Stimulated activated CD4-positive, alpha-beta T cell treated with anti-CD3 and anti-CD28 coated beads, Interleukin-12 subunit alpha, Interleukin-12 subunit beta, amount 100 ng/mL, for 48 hours (primary cell): ENCODE data around the gene PRKACG.
"Not testable (repeated sequence)": the region's sequence is repeated elsewhere in the genome, so short reads cannot be mapped to it uniquely, and the experiment has no call there.

Source experiments
- DNase-seq, 3 donors: peaks; one replicate each; pipeline ENCODE4 v3.0.0-alpha.2; 2020; ENCODE audit warnings: low read depth in 2 of 3, low spot score in 1 of 3

PRKACG gene

DNA sequence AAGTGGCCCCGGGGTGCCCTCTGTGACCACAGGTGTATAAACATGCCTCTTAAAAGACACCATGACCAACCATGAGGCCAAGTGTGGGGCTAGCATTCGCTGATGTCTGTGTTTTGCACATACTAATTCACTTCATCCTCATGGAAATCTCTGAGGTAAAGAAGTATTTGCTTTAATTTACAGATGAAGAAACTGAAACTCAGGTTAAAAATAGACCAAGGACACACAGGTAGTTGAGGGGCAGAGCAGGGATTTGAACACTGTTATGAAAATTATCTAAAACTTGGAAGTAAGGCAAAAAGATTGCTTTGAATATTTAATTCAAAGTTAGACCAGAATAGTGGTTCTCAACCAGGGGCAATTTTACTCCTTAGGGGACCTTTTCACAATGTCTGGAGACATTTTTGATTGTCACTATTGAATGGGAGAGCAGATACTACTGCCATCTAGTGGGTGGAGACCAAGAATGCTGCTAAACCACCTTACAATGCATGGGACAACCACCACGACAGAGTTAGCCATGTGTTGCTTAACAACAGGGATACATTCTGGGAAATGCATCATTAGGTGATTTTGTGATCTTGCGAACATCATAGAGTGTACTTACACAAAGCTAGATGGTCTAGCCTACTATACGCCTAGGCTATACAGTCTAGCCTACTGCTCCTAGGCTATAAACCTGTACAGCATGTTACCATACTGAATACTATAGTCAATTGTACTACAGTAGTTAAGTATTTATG, 13.6 kb upstream of the PRKACG start:
- peak in 2 of 3 donors; percentile 10 to 46 for DNase-seq

DNA sequence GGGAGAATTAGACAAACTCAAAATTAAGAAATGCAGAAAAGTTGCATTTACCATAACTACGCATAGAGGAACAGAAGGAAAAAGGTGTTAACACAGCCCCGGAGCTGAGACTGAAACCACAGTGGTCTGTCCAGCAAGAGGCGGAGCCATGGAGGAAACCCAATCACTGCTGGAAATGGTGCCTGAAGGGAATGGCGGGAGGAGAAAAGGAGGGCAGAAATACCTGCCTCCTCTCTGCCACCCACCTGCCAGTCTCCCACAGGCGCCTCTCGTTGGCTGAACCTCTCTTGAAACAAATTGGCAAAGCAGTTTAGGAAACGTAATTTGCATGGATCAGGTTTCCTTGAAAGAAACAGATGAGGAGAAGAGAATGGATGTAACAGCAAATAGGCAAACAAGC, 9.7 kb upstream of the PRKACG start:
- no peak for DNase-seq

DNA sequence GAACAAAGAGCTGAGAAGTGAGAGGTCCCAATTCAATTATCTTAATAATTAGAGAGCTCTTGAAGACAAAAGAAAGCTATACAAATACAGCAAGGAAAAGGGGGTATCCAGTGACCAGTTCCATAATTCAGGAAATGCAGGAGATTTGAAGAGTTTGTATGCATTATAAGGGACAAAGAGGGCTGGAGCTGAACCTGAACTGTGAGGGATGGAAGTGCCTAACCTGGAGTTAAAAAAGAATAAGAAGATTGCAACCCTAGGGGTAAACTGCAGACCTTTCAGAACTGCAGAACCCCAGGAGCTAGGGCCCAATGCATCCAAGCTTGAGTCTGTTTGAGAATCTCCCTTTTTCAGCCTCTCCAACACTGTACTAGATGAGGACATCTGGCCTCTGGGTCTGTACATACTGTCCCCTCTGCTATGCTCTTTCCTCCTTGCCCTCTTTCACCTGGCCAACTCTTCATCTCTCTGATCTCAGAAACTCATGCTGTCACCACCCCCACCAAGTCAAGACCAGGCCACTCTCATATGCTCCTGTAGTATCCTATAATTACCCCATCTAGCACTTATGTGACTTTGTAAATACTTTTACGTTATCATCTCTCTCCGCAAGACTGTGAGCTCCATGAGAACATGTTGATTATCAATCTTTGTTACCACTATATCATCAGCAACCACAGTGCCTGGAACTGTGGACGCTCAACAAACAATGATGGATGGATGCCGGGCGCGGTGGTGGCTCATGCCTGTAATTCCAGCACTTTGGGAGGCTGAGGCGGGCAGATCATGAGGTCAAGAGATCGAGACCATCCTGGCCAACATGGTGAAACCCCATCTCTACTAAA, 6.6 kb upstream of the PRKACG start:
- no peak for DNase-seq

DNA sequence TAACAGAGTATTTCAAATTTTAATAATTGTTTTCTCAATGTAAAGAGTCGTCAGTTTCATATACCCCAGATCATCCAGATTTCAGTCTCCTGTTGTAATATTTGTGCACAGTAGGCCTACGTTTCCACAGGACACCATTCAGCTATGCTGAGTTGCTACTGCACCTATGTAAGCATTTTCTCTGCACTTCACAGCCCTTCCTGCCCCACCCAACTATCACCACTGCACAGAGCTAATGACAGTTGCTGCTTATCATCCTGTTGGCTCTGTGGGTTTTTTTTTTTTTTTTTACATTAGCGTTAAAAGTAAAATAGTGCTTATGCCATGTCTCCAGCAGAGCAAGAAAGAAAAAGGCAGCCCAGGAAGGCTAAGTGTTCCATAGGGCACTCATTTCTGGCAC, 5.9 kb upstream of the PRKACG start:
- DNase-seq = no peak

DNA sequence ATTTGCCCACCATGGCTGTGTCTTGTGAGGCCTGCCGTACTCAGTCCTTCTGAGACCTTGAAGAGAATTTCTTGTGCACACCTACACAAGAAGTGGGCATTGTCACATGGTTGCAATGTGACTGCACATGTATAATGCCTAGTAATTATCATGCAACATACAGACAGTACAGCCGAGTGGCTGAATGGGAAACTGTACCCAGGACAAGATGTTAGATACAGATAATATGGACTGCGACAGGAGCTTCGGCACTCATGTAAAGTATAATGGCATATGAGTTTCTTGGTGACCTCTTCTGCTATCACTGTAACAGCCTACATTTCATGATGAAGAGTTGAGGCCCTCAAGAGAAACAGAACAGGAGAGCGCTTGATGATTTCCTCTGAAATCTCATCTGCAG, 4.8 kb upstream of the PRKACG start:
- no peak for DNase-seq

DNA sequence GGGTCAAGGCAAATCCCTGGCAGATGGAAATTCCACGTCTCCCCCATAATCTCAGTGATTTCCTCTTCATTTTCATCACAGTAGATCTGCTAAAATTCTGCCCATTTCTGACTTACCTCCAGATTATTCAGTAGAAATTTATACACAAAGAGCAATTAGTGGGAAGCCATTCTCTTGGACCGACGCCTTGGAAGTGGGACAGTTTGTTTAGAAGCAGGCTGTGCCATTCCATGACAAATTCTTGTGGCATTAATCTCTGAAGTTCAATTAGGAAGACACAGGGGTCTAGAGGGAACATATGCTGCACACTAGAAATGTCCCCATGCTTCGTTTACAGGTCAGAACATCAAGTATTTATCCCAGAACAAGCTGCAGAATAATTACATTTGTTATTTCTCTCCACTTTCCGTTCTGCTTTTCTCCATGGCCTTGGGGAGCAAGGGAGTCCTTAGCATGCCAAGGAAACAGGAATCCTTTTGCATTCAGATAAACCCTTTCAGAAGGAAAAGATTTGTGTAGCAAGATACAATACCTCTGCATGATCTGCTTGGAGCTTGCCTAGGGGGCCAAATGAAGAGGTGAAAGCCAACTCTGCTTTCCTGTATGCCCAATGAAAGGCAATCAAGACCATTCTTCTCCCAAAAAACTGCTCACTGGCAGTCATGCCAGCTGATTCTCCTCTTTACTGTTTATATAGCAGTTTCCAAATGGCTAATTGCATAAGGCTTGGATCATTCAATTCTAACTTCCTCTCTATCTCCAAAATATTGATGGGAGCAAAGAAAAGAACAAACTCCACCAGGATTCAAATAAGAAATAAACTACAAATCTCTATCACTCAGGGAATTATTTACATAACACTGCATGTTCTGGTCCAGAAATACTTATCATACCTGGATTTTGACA, 2.5 kb upstream of the PRKACG start:
- DNase-seq = no peak

DNA sequence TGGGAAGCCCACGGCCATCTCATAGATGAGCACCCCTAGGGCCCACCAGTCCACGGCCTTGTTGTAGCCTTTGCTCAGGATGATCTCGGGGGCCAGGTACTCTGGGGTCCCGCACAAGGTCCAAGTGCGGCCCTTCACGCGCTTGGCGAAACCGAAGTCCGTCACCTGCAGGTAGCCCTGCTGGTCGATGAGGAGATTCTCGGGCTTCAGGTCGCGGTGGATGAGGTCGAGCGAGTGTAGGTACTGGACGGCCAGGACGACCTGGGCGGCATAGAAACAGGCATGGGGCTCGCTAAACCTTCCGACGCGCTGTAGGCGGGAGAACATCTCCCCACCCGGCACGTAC, 558 bp downstream of the PRKACG start:
- DNase-seq = no peak

DNA sequence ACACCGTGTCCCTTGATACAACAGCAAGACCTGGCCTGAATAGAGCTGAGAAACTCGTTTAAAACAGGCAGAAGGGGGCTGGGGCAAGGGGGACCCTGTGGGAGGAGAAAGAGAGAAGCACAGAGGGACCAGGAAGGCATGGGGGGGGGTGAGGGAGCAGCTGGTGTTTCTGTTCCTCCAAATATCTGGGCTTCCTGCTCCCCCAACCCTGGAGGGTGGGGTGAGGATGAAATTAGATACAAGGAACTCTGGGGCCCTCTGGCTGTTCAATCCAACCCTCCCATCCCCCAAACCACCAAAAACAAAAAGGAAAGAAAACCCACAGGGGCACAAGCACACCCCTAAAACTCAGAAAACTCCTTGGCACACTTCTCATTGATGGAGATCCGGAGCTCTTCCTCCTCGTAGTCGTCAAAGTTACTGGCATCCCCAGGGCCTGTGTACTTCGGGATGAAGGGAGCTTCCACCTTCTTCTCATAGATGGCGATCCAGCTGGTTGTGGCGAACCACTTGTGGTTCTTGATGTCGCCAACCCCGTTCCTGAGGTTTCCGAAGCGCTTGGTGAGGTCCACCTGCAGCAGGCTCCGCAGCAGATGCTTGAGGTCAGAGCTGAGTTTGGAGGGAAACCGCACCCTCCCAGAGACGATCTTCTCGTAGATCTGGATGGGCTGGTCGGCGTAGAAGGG, 1.1 kb downstream of the PRKACG start:
- no peak for DNase-seq

DNA sequence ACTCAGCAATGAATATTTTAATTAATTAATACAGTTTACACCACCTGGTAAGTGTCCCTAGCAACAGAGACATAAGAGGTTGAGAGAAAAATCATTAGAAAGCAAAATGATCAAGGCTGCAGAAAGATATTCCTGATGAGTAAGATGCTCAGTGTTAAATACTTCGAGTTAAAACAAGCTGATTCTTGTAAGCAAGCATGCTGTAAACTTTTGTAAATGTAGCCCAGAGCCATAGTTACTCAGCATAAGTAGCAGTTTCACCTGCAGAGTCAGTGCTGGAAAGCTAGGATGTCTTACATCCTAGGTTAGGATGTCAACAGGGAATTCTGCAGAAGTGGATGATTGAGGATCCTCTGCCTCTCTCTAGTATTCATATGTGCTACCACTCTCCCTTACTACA, 4.2 kb downstream of the PRKACG start:
- no peak for DNase-seq

DNA sequence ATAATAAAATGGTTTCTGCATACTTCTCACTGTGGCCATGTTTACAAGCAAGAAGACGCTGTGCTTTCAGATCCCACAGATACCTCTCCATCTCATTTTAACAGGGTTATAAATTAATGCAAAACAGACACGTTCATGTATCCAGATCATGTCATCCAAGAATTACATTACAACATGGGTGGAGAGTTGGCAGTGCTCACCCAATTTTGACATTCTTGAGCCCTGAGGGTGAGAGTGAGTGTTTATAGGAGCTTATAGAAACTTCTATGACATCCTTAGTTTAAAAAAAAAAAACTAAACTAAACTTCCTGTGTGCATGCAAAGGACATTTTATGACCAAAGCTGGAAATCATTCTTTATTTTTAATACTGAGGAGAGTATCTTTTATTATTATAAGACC, 9.1 kb downstream of the PRKACG start:
- DNase-seq = no peak

DNA sequence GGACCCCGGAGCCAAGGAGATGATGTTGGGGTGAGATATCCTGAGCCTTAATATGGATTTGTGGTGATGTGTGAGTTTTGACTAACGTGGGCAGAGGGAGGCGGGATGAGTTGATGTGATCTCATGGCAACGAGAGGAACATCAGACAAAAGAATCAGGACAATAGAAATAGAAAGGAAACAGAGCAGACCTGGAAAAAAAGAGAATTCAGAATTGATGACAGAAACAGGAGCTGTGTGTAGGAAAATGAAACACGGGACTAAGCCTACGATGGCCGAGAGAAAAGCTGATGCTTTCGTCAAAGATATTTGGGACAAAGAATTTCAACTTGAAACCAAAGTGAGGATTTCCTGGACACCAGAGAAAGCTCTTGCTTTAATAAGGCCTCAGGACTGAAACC, 10.9 kb downstream of the PRKACG start:
- DNase-seq = no peak

DNA sequence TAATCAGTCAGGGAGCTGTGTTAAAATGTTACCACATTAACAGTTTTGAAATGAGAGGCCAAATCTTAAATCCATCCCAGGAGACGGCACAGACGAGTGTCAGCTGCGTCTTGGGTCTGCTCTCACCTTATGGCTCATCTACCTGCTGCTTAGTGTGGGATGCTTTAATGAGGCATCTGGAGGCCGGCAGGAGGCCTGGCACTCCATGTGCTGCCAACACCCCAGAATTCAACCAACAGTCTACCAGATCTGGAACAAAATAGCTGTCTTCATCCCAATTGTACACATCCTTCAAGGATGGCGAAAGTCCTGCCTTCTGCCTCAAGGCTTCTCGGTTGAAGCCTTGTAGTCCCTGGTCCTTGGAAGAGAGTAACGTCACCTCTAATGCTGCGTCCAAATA, 12.0 kb downstream of the PRKACG start:
- no peak for DNase-seq

DNA sequence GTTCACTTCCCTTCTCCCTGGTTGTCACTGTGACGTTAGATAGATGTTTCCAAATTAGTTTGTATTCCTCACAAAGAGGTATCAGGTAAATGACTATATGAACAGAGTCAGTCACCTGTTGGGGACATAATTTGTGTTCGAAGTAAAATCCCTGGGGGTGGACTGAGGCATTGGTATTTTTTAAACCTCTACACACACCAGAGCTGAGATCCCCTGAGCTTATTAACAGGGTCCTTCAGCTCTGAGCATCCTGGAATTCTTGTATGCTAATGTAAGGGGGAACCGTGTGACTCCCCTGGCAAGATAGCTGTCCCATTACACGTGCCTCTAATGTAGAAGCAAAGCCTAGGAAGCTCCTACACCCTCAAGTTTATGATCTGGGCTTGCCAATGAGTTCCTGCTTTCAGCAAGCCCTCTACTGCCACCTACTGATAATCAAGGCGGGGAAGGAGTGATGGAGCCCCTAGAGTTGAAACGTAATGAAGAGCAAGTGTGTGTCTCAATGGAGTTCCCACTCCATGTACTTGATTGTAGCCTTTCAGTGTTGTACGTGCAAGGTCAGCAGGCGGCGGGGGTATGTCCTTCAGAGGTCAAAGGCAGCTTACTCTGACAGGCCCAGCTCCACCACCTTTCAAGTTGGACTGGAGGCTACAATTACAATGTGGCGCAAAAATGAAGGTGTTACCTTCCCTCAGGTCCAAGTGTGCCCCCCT, 14.4 kb downstream of the PRKACG start:
- DNase-seq = peak; percentile 47 to 69 (median 51)

DNA sequence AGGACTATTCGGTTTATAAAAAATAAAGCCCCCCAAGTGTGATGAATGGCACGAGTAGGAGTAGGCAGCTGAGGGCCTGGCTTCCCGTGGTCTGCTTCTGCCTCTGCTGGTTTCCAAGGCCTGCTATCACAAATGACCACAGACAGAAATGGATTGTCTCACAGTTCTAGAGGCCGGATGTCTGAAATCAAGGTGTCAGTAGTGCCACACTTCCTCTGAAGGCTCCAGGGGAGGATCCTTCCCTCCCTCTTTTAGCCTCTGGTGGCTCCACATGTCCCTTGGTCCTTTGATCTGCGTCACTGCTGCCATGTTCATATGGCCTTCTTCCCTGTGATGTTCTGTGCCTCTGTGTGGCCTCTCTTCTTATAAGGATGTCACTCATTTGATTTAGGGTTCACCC, 15.1 kb downstream of the PRKACG start:
- no peak for DNase-seq

DNA sequence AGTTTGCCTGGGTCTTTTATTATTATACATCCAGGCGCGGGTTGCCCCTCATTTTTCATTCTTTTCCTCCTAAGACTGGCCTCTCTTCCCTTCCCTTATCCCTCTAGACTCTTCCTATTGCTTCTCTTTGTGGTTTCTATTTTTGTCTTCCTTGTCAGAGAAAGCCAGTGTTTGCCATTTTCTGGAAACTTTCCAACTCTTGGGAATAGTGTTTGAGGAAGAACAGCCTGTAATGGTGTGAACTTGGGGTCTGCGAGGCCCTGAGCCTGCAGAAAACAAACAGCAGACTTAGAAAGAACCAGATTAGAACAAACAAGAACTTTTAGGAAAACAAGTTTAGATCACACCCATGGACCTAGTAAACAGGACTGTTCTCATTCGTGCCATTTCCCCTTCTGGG, 15.5 kb downstream of the PRKACG start:
- DNase-seq = no peak

DNA sequence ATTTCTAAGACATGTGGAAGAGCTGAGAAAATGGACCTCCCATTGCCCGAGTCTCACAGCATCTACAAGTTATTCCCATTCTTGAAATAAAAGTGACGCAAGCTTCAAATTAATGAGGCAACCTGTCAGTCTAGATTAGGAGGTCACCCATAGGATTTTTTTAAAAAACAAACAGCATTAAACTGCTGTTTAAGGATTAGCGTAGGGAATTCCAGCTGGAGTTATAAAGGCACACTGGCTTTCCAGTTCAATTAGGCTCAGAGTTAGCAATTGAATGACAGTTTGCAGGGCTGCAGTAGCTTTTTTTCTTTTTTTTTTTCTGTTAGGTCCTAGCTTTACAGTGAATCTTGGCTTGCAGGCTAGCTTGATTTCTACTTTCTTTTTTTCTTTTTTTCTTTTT, 16.2 kb downstream of the PRKACG start:
- no peak for DNase-seq

DNA sequence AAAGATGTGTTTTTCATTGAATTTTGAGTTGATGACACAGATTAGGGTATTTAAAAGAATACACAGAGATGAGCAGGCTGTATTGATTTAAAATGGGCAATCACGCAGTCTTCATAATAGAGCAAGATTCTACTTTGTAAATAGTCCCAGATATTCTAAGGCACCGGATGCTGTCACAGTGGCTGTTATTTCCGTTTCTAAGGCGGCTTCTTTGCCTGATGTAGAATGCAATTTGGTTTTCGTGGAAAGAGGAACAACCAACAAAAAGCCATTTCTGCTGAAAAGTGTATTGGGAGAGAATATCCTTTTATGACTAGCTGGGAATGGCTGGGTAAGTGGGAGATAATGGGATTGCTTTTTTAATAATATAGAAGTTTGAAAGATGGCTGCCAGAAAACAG, 17.5 kb downstream of the PRKACG start:
- no peak for DNase-seq

DNA sequence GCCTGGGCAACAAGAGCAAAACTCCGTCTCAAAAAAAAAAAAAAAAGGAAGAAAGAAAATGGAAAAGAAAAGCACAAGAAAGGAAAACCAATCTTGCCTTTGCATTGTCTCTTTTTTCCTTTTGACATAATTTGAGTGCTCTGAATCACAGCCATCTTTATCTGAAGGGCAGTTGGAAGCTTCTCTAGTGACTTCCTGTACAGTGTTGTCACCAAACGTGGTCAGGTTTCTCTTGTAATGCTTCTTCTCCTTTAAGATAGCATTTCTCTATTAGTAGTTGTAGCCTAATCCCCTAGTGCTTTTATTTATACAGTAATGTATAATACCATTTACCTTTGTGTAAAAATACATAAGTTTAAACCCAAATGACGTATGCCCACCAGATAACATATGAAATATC, 18.1 kb downstream of the PRKACG start:
- no peak for DNase-seq

DNA sequence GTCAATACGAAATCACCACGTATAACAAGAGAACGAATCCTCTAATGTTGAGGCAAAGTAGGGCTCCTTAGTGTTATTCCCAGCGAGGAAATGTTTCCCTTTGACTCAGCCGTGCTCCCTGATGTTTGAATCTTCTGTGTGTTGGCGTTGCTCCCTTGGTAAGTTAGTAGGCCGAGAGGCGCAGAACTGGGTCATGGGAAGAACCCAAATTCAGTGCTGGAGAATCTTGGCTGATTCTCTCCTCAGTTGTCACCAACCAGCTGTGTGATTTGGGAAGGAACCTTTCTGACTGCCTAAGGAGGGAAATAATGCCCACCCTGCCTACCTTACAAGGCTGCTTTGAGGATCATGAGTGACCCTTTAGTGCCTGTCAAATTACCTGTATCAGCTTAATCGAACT, 22.5 kb downstream of the PRKACG start:
- no peak for DNase-seq

DNA sequence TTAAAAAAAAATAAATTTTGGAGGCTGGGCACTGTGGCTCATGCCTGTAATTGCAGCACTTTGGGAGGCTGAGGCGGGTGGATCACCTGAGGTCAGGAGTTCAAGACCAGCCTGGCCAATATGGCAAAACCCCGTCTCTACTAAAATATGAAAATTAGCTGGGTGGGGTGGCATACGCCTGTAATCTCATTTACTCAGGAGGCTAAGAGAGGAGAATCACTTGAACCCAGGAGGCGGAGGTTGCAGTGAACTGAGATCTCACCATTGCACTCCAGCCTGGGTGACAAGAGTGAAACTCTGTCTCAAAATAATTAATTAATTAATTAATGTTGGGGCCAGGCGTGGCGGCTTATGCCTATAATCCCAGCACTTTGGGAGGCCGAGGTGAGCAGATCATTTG, 27.0 kb downstream of the PRKACG start:
- DNase-seq = not testable (repeated sequence)
